Rectal smooth muscle tissue (tissue), 1 donor: ENCODE data around the gene ATOX1.

ENCODE experiments used
- H3K27ac ChIP-seq: one replicate; pipeline ENCODE4 v1.7.0; 2013; ENCODE audit warnings: low read depth, low read length, inconsistent platforms
- H3K27me3 ChIP-seq: one replicate; pipeline ENCODE4 v1.7.0; 2013; ENCODE audit warnings: low read length; ENCODE audit not compliant: control insufficient read depth, insufficient read depth
- H3K36me3 ChIP-seq: one replicate; pipeline ENCODE4 v1.7.0; 2013; ENCODE audit warnings: low read length; ENCODE audit not compliant: control insufficient read depth, insufficient read depth
- H3K4me1 ChIP-seq: one replicate; pipeline ENCODE4 v1.7.0; 2013; ENCODE audit warnings: low read length; ENCODE audit not compliant: control insufficient read depth, insufficient read depth
- H3K4me3 ChIP-seq: one replicate; pipeline ENCODE4 v1.7.0; 2013; ENCODE audit warnings: low read length
- H3K9ac ChIP-seq: one replicate; pipeline ENCODE4 v1.7.0; 2013; ENCODE audit warnings: low read length

The ATOX1 gene

GRCh38 chr5:151720215-151720614 is 38.2 kb downstream of the ATOX1 start:
- Histone ChIP-seq H3K4me1 (peaks cover 13% of the 10 kb centered on the region), H3K4me3 (no peak overlapping the region), H3K36me3 (no peaks in the 10 kb centered on the region), H3K27ac (no peak overlapping the region), H3K27me3 (no peaks in the 10 kb centered on the region), H3K9ac (no peak overlapping the region)

DNA sequence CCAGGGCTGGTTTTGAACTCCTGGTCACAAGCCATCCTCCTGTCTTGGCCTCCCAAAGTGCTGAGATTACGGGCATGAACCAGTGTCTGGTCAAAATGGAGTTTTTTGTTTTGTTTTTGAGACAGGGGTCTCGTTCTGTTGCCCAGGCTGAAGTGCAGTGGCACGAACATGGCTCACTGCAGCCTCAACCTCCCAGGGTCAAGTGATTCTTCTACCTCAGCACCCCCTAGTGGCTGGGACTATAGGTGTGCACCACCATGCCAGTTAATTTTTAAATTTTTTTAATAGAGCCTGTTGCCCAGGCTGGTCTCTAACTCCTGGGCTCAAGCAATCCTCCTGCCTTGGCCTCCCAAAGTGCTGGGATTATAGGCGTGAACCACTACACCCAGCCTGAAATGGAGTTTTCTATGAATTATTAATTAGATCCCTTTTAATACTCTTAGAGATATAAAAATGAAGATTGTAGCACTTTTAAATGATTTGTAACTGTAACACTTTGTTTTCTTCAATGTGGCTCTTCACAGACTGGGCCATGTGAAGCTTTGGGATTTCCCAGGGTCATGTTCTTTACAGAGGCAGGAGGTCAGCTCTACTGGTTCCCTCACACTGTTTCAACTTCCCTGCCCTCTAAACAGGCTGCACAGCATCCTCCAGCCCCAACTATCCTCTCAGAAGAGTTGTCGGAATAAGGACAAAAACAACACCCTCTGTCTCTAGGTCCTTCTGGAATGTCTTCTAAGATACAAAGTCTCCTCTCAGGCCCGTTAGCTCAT is 39.0 kb downstream of the ATOX1 start:
- no peaks in the 10 kb centered on the region for H3K27me3 ChIP-seq
- peaks cover 13% of the 10 kb centered on the region for H3K4me1 ChIP-seq
- H3K36me3 ChIP-seq, result no peaks in the 10 kb centered on the region
- no peak overlapping the region for H3K9ac ChIP-seq
- peak overlapping the region; percentile 30 for H3K27ac ChIP-seq
- no peak overlapping the region for H3K4me3 ChIP-seq

GRCh38 chr5:151718646-151719045 is 39.8 kb downstream of the ATOX1 start:
- Histone ChIP-seq H3K4me1 (peaks cover 13% of the 10 kb centered on the region), H3K4me3 (no peak overlapping the region), H3K9ac (no peak overlapping the region), H3K36me3 (no peaks in the 10 kb centered on the region), H3K27ac (peak overlapping the region; percentile 45), H3K27me3 (no peaks in the 10 kb centered on the region)

- peaks cover 13% of the 10 kb centered on the region for H3K4me1 ChIP-seq
- no peak overlapping the region for H3K4me3 ChIP-seq
- no peaks in the 10 kb centered on the region for H3K27me3 ChIP-seq
- no peaks in the 10 kb centered on the region for H3K36me3 ChIP-seq
- H3K9ac ChIP-seq, result no peak overlapping the region
- peak overlapping the region; percentile 45 for H3K27ac ChIP-seq
Observed at GRCh38 chr5:151718153-151718552, 40.3 kb downstream of the ATOX1 start.

GRCh38 chr5:151717416-151717815 is 41.0 kb downstream of the ATOX1 start:
- no peak overlapping the region for H3K27ac ChIP-seq
- no peaks in the 10 kb centered on the region for H3K36me3 ChIP-seq
- H3K4me1 ChIP-seq, result peaks cover 13% of the 10 kb centered on the region
- no peak overlapping the region for H3K4me3 ChIP-seq
- no peak overlapping the region for H3K9ac ChIP-seq
- H3K27me3 ChIP-seq, result no peaks in the 10 kb centered on the region

DNA sequence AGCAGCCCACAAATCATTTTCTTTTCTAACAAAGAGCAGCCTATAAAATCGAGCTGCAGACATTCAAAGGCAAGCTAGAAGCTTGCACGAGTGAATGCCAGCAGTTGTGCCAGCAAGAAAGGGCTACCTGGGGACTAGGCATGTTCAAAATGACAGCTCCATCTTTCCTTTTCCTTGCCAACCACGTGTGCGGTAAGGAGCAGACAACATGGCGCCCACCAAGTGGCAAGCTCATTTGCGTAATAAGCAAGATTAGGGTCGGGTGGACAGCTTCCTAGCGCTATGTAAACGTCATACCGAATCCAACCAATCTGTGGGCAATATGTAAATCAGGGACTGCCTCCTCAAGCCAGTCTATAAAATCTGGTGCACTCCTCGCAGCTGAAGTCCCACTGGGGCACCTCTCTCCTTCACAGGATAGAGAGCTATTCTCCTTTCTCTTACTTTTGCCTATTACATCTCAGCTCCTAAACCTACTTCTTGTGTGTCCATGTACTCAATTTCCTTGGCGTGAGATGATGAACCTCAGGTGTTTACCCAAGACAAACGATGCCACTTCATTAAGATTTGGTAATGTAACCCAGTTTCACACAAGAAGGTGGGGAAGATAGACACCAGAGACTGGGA is 49.2 kb downstream of the ATOX1 start:
- Histone ChIP-seq H3K4me3 (no peak overlapping the region), H3K4me1 (no peaks in the 10 kb centered on the region), H3K27me3 (no peaks in the 10 kb centered on the region), H3K27ac (no peak overlapping the region), H3K9ac (no peak overlapping the region), H3K36me3 (no peaks in the 10 kb centered on the region)

- H3K4me3 ChIP-seq, result no peak overlapping the region
- no peaks in the 10 kb centered on the region for H3K4me1 ChIP-seq
- H3K27ac ChIP-seq, result no peak overlapping the region
- no peak overlapping the region for H3K9ac ChIP-seq
- H3K36me3 ChIP-seq, result no peaks in the 10 kb centered on the region
- no peaks in the 10 kb centered on the region for H3K27me3 ChIP-seq
Observed at GRCh38 chr5:151708126-151708525, 50.3 kb downstream of the ATOX1 start.

GRCh38 chr5:151707567-151707966 is 50.9 kb downstream of the ATOX1 start:
- no peak overlapping the region for H3K9ac ChIP-seq
- no peaks in the 10 kb centered on the region for H3K27me3 ChIP-seq
- H3K4me1 ChIP-seq, result no peaks in the 10 kb centered on the region
- no peak overlapping the region for H3K4me3 ChIP-seq
- no peaks in the 10 kb centered on the region for H3K36me3 ChIP-seq
- H3K27ac ChIP-seq, result no peak overlapping the region

GRCh38 chr5:151706906-151707305 is 51.5 kb downstream of the ATOX1 start:
- H3K9ac ChIP-seq, result no peak overlapping the region
- H3K4me1 ChIP-seq, result no peaks in the 10 kb centered on the region
- H3K27ac ChIP-seq, result no peak overlapping the region
- no peak overlapping the region for H3K4me3 ChIP-seq
- no peaks in the 10 kb centered on the region for H3K27me3 ChIP-seq
- H3K36me3 ChIP-seq, result no peaks in the 10 kb centered on the region

DNA sequence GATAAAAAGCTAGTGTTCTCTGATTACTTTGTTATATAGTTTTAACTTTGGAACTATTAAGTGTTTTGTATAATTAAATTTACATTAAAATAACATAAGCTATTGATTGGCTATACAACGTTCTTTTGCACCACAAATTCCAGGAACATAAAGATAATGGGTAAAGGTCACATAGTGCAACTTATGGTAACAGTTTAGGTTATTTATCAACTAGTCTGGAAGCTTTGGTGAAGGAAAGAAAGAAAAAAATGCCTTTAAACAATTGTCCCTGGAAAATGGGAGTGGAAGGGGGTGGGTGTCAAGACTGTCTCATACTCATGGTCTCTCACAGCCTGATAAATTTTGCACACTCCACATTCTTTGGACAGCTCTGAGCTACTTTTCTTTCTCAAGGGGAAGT is 54.7 kb downstream of the ATOX1 start:
- no peak overlapping the region for H3K4me3 ChIP-seq
- H3K36me3 ChIP-seq, result no peaks in the 10 kb centered on the region
- peaks cover 5% of the 10 kb centered on the region for H3K4me1 ChIP-seq
- H3K27me3 ChIP-seq, result no peaks in the 10 kb centered on the region
- no peak overlapping the region for H3K9ac ChIP-seq
- no peak overlapping the region for H3K27ac ChIP-seq

DNA sequence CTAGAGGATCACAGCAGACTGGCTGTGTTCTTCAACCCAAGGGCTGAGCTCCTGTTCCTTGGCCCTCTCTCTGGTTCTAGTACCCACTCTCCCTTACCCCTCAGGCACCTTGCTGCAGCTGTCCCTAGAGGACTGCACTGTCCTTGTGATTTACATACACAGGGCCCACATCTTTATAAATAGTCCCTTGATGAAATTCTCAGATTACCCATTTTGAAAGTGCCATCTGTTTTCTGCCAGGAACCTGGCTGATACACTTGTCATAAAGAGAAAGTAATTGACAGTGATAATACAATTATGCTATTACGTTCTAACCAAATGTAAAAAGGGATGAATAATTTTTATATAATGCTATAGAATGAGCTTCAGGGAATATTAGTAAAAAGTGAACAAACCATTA is 55.2 kb downstream of the ATOX1 start:
- no peak overlapping the region for H3K27ac ChIP-seq
- no peak overlapping the region for H3K4me3 ChIP-seq
- no peaks in the 10 kb centered on the region for H3K36me3 ChIP-seq
- no peaks in the 10 kb centered on the region for H3K27me3 ChIP-seq
- peaks cover 8% of the 10 kb centered on the region for H3K4me1 ChIP-seq
- no peak overlapping the region for H3K9ac ChIP-seq

- no peak overlapping the region for H3K27ac ChIP-seq
- peaks cover 10% of the 10 kb centered on the region for H3K4me1 ChIP-seq
- H3K9ac ChIP-seq, result no peak overlapping the region
- H3K4me3 ChIP-seq, result no peak overlapping the region
- no peaks in the 10 kb centered on the region for H3K27me3 ChIP-seq
- H3K36me3 ChIP-seq, result no peaks in the 10 kb centered on the region
Observed at GRCh38 chr5:151700820-151701219, 57.6 kb downstream of the ATOX1 start.

- Histone ChIP-seq H3K27me3 (no peaks in the 10 kb centered on the region), H3K4me3 (no peak overlapping the region), H3K27ac (no peak overlapping the region), H3K4me1 (peaks cover 10% of the 10 kb centered on the region), H3K9ac (no peak overlapping the region), H3K36me3 (no peaks in the 10 kb centered on the region)
Observed at GRCh38 chr5:151700296-151700695, 58.1 kb downstream of the ATOX1 start.
